Sigmoid colon (tissue), 7 donors: ENCODE results near the gene ESYT1. TPM values are rescaled to one million over a fixed set of nuclear protein-coding genes. Genes with fewer than 3 reads are reported as not detected.

Experiments
- DNase-seq: peaks from one replicate; pipeline ENCODE4 v3.0.0-alpha.2; 2019
- H3K27ac ChIP-seq, 4 donors: fragments of 200-600 bp; sonication (generic); one replicate each; pipeline ENCODE4 v1.5.1; 2016 to 2019; ENCODE audit warnings: mild to moderate bottlenecking in 1 of 4
- H3K27me3 ChIP-seq, 3 donors: fragments of 200-600 bp; sonication (generic); one replicate each; pipeline ENCODE4 v1.5.1; 2019; ENCODE audit warnings: mild to moderate bottlenecking in 1 of 3
- H3K36me3 ChIP-seq, 4 donors: fragments of 200-600 bp; sonication (generic); one replicate each; pipeline ENCODE4 v1.5.1; 2016 to 2019
- H3K4me1 ChIP-seq, 4 donors: fragments of 200-600 bp; sonication (generic); one replicate each; pipeline ENCODE4 v1.5.1; 2017 to 2019
- H3K4me3 ChIP-seq, 4 donors: fragments of 200-600 bp; sonication (generic); one replicate each; pipeline ENCODE4 v1.5.1; 2017 to 2019; ENCODE audit warnings: mild to moderate bottlenecking in 2 of 4, moderate library complexity in 1 of 4
- H3K9me3 ChIP-seq, 4 donors: fragments of 200-600 bp in 3 of 4; sonication (generic) in 3 of 4; one replicate each; pipeline versions ENCODE4 v1.5.1 to v1.6.1; 2013 to 2019
- CTCF ChIP-seq, 4 experiments: fragments of 450-650 bp in 3 of 4; fragments of 200-600 bp in 1 of 4; IDR thresholded peaks; one replicate each; pipeline ENCODE4 v1.5.1; 2016 to 2019; ENCODE audit warnings: antibody characterized with exemption in 4 of 4, mild to moderate bottlenecking in 3 of 4, moderate library complexity in 2 of 4
- EP300 ChIP-seq, 4 donors: sonication (generic); formaldehyde crosslinking; IDR thresholded peaks; one replicate each; pipeline ENCODE4 v1.6.1; 2017; ENCODE audit warnings: antibody characterized with exemption in 4 of 4
- POLR2A ChIP-seq, 2 donors: fragments of 450-650 bp; IDR thresholded peaks; one replicate each; pipeline ENCODE4 v1.6.1; 2016; ENCODE audit warnings: antibody characterized with exemption in 2 of 2, mild to moderate bottlenecking in 2 of 2, moderate library complexity in 2 of 2
- POLR2AphosphoS5 ChIP-seq, 4 donors: sonication (generic); formaldehyde crosslinking; IDR thresholded peaks; one replicate each; pipeline ENCODE4 v1.6.1; 2017; ENCODE audit warnings: antibody characterized with exemption in 4 of 4
- WGBS, 2 donors: extraction: QIAGEN DNeasy Blood & Tissue Kit; methylation state at CpG; one replicate each; pipeline ENCODE4 v1.1.7; 2013; 5-methylcytosine and 5-hydroxymethylcytosine counted together
- intact Hi-C: fragments of 100-400 bp; cut with DNase I; formaldehyde crosslinking; loops from one replicate; pipeline ENCODE4 v1.15.1; 2023
- polyA plus RNA-seq, 3 donors: library from polyadenylated mRNA; stranded (reverse); fragments of 200-250 nt; gene quantifications; one replicate each; pipeline ENCODE4 v1.2.3, GENCODE V29; 2013
- total RNA-seq, 4 donors: library from RNA; depleted of rRNA; stranded (reverse); fragments of >200 nt; gene quantifications; one replicate each; pipeline ENCODE4 v1.1.0, GENCODE V29; 2016
- donor health status: healthy with polysubstance abuse.
- donor health status: Bipolar disorder and iron deficiency.
- donor health status: healthy.

Gene ESYT1
- total and polyA plus RNA-seq, 7 donors = 9.0 to 102 (median 73.9) TPM

- H3K4me3 ChIP-seq = peak overlapping the region; percentile 67 to 91 (median 78)
- WGBS, 2 donors = 1 to 2% methylated on average over 8 of the region's 8 CpGs
- intact Hi-C loops = loop anchor here (1.0 to 5.0 kb wide), 3 partner anchors 24 to 106 kb away; partner anchors contain the start of gene SUOX
- peaks cover 0 to 27% (median 21%) of the 10 kb centered on the region in 4 donors for H3K4me1 ChIP-seq
- H3K27ac ChIP-seq = peak overlapping the region; percentile 84 to 93 (median 86)
- H3K9me3 ChIP-seq = no peaks in the 10 kb centered on the region
- TF ChIP-seq POLR2AphosphoS5 (IDR thresholded peaks at IDR 0.05) = no peak
- no peak for TF ChIP-seq CTCF (IDR thresholded peaks at IDR 0.05)
- TF ChIP-seq EP300 (IDR thresholded peaks at IDR 0.05) = no peak
- TF ChIP-seq POLR2A (IDR thresholded peaks at IDR 0.05) = no peak
- H3K36me3 ChIP-seq = peaks cover 9 to 23% (median 17%) of the 10 kb centered on the region in 4 donors
- DNase-seq = no peak
- no peaks in the 10 kb centered on the region for H3K27me3 ChIP-seq
These were observed 24.3 kb upstream of the ESYT1 start for GRCh38 chr12:56103823-56104108.

DNA sequence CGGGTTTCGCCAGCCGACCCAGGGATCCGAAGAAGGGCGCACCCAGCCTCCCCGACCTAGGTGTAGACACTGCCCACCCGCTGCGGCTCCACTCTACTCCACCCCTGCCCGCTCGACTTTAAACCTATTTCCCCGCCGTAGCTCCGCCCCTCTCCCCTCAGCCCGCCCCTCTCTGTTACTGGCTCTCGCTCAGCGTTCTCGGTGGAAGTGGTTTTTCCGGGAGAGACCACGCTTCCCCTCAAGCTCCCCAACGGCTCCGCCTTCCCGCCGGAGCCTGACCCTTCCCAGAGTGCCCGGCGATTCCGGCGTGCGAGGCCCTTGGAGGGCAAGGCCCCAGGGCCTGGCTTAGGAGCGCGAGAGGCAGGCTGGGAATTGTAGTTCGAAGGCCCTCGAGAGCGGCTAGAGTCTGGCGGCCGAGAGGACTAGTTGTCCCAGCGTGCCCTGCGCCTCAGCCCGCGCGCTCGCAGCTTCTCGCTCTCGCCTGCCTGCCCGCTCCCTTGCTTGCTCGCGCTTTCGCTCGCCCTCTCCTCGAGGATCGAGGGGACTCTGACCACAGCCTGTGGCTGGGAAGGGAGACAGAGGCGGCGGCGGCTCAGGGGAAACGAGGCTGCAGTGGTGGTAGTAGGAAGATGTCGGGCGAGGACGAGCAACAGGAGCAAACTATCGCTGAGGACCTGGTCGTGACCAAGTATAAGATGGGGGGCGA lies 23.8 kb upstream of the ESYT1 start, which contains the start of gene PA2G4:
Gene PA2G4 (plus strand): TSS at position 451 of the 706 bp plus-strand sequence. CDS start 179 bp downstream, at position 630.
- peaks cover 14 to 28% (median 20%) of the 10 kb centered on the region in 4 donors for H3K36me3 ChIP-seq
- peak within 1 kb of the TSS; percentile 84 to 93 (median 86) for H3K27ac ChIP-seq
- H3K9me3 ChIP-seq = no peaks in the 10 kb centered on the region
- TF ChIP-seq POLR2AphosphoS5 (IDR thresholded peaks at IDR 0.05) (peak; percentile 69 to 91 (median 83)), CTCF (IDR thresholded peaks at IDR 0.05) (no peak), EP300 (IDR thresholded peaks at IDR 0.05) (peak in 1 of 4 donors; percentile 25), POLR2A (IDR thresholded peaks at IDR 0.05) (peak; percentile 70 to 87)
- no peaks in the 10 kb centered on the region for H3K27me3 ChIP-seq
- peak; percentile 99 for DNase-seq
- H3K4me1 ChIP-seq = peaks cover 0 to 27% (median 21%) of the 10 kb centered on the region in 4 donors
- peak within 1 kb of the TSS; percentile 67 to 91 (median 78) for H3K4me3 ChIP-seq
- WGBS, 2 donors = 0% methylated on average over 60 of the region's 60 CpGs
- intact Hi-C loops = loop anchor here (1.0 to 5.0 kb wide), 3 partner anchors 25 to 107 kb away; partner anchors contain the start of gene SUOX

DNA sequence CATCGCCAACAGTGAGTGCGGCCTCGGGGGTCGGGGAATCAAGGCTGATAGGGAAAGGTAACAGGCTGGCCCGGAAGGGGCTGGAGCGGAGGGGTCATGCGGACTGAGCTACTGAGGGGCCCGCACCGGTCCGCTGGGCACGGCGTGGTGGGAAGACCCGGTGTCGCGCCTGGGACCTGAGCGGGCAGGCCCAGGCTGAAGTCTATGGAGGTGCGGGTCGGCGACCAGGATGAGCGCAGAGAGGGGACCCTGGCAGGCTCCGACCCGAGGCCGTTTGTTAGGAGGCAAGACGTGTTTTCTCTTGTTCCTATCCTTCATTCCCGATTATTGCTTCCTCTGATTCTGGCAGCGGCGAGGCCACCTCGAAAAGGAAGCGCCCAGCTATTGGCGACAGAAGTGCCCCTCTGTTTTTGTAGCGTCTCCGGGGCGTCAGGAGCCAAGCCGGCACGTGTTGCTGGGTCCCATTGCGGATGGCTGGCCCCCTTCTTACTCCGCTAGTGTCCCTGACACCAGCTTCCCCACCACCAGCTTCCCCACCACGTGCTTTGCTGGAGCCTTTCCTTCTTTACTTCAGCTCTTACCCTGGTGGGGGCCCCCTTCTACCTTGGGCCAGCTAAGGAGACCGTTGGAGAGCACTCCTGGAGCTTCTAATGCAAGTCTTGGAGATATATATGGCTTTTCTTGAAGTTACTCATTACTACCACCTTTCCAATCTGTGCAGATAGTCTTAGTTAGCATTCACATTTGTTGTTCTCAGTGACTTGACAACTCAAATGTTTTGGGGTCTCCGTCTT lies 23.1 kb upstream of the ESYT1 start:
- DNase-seq = no peak

GRCh38 chr12:56105609-56105902 lies 22.5 kb upstream of the ESYT1 start:
- Histone ChIP-seq H3K27me3 (no peaks in the 10 kb centered on the region), H3K36me3 (peaks cover 27 to 41% (median 31%) of the 10 kb centered on the region in 4 donors), H3K4me3 (peak overlapping the region; percentile 67 to 91 (median 78)), H3K27ac (peak overlapping the region in 2 of 4 donors; percentile 84 to 86), H3K9me3 (no peaks in the 10 kb centered on the region), H3K4me1 (peaks cover 0 to 27% (median 21%) of the 10 kb centered on the region in 4 donors)
- intact Hi-C loops = no loop called here
- TF ChIP-seq CTCF (IDR thresholded peaks at IDR 0.05) (no peak), POLR2AphosphoS5 (IDR thresholded peaks at IDR 0.05) (no peak), EP300 (IDR thresholded peaks at IDR 0.05) (no peak), POLR2A (IDR thresholded peaks at IDR 0.05) (no peak)
- DNase-seq = no peak
- 11 to 24% methylated on average over 2 of the region's 2 CpGs for WGBS, 2 donors

More for the DNA sequence above, 23.1 kb upstream of the ESYT1 start:
- Histone ChIP-seq H3K4me1 (peaks cover 0 to 27% (median 21%) of the 10 kb centered on the region in 4 donors), H3K36me3 (peaks cover 22 to 35% (median 25%) of the 10 kb centered on the region in 4 donors), H3K27ac (peak overlapping the region; percentile 84 to 93 (median 86)), H3K9me3 (no peaks in the 10 kb centered on the region), H3K27me3 (no peaks in the 10 kb centered on the region), H3K4me3 (peak overlapping the region; percentile 67 to 91 (median 78))
- TF ChIP-seq CTCF (IDR thresholded peaks at IDR 0.05) (no peak), EP300 (IDR thresholded peaks at IDR 0.05) (no peak), POLR2A (IDR thresholded peaks at IDR 0.05) (no peak), POLR2AphosphoS5 (IDR thresholded peaks at IDR 0.05) (no peak)
- WGBS, 2 donors = 0 to 1% methylated on average over 40 of the region's 40 CpGs
- intact Hi-C loops = loop anchor here (1.0 to 5.0 kb wide), 3 partner anchors 26 to 108 kb away; partner anchors contain the start of gene SUOX
